Measurements from ENCODE around the gene ZNF438.

DNA sequence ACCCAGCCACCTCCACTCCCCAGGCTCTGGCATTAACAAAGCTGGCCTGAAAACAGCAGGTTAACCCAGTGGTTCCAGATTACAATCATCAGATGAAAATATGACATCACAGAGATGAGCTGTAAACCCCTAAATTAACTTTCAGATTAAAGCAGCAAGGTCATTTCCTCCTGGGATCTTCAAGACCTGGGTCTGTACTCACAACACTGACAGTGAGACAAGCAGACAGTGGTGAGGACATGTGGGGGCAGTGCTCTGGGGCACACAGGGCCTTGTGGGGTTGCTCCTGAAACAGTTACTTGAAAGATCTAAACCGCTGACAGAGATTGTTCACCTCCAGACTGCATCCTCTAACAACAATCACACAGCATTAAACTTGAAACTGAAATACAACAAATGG lies 134.1 kb downstream of the ZNF438 start:
- TF ChIP-seq, protein P1, sequence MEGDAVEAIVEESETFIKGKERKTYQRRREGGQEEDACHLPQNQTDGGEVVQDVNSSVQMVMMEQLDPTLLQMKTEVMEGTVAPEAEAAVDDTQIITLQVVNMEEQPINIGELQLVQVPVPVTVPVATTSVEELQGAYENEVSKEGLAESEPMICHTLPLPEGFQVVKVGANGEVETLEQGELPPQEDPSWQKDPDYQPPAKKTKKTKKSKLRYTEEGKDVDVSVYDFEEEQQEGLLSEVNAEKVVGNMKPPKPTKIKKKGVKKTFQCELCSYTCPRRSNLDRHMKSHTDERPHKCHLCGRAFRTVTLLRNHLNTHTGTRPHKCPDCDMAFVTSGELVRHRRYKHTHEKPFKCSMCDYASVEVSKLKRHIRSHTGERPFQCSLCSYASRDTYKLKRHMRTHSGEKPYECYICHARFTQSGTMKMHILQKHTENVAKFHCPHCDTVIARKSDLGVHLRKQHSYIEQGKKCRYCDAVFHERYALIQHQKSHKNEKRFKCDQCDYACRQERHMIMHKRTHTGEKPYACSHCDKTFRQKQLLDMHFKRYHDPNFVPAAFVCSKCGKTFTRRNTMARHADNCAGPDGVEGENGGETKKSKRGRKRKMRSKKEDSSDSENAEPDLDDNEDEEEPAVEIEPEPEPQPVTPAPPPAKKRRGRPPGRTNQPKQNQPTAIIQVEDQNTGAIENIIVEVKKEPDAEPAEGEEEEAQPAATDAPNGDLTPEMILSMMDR (IDR thresholded peaks at IDR 0.05): no peak
- TF ChIP-seq POLR2A (IDR thresholded peaks at IDR 0.05): no peak
